Activated CD4-positive, alpha-beta T cell treated with anti-CD3 and anti-CD28 coated beads for 48 hours (primary cell): Measurements from ENCODE around the gene TMEM267.
"Not testable (repeated sequence)": the region's sequence is repeated elsewhere in the genome, so short reads cannot be mapped to it uniquely, and the experiment has no call there.

ENCODE experiments used
- DNase-seq: peaks from one replicate; pipeline ENCODE4 v3.0.0-alpha.2; 2020

The TMEM267 gene

GRCh38 chr5:43441575-43441974 lies 42.1 kb downstream of the TMEM267 start:
- DNase-seq, result not testable (repeated sequence)

DNA sequence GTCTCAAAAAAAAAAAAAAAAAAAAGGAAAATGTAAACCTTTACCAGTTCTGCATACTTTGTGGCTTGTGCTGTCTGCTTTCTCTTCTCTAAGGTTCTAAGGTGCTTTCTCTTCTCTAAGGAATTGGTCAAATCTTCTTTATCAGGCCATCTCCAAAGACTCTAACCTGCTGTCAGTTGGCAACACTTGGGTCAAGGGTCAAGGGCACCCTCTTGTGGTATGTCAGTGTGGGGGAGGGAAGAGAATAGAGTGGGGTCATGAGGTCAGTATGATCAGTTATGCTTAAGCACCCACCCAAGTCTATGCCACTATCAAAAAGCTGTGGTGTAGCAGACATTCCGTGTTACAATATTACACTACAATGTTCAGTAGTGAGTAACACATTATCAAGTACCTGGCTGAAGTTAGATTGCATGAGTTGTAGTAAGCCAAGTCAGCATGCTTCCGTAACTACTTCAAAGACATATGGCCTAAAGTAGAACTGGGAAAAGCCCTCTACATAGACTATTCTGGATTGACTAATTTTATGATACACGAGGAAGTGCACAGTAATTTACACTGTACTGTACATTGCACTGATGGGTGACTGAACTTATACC lies 46.5 kb downstream of the TMEM267 start:
- no peak for DNase-seq

DNA sequence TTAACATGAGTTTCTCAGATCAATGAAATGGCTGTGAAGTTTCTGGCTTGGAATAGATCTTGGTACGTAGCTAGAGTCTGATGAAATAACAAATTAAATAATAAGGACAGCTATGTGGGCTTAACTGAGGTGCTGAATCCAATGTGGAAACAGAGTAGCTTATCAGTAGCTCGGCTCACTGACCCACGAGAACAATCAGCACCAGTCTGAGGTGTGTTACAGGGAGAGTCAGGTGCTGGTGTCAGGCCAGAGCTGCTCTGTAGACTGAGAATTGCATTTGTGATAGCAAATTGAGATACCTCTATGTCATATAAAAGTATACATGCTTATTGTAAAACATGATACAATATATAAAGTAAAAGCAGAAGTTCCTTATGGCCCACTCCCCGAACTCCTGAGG lies 50.3 kb downstream of the TMEM267 start:
- no peak for DNase-seq

- no peak for DNase-seq
These were observed 50.9 kb downstream of the TMEM267 start for GRCh38 chr5:43432486-43433375.

DNA sequence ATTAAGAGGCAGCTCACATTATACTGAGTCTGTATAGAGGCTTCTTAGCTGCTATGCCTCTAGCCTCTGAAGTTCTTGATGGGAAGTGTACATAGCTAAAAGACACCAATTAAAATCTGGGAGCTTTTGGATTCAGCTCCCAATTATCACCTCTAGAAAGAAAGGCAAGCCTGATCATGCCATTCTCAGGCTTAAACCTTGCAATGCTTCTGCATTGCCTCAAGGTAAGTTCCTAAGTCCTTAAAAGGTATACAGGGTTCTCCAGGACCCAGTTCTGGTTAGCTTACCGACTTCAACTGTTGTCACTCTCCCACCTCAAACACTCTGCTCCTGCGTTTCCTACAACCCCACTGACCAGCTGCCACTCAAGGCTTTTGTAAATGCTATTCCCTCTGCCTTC lies 54.0 kb downstream of the TMEM267 start:
- no peak for DNase-seq

DNA sequence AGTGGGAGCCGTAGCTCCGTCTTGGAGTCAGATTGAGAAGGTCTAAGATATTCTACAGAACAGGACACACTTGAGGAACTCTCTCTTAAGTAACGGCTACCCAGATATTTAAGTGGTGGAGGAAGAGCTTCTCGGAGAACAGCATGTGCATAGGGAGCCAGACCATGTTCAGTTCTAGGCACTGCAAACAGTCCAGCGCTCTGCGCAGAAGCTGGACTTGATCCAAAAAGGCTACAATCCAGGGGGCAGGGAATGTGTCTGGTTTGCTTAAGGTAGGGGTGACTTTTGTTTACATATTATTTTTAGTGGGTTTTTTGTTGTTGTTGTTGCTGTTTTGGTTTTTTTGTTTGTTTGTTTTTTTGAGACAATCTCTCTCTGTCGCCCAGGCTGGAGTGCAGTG lies 54.6 kb downstream of the TMEM267 start:
- no peak for DNase-seq

DNA sequence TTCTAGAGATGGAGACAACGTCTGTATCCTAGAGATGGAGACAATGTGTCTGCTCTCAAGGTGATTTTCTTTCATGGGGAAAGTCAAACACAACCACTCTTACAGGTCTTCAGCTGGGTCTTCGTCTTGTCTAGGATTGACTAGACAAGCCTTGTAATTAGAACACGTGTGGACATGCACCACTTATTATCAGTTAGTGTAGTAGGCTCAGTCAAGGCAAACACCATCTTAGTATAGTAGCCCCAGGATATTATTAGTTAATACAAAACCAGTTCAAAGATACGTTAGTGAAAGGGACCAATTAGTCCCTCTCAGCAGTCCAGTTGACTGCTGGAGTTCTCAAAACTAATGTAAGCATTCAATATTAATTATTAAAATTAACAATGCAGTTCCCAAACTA lies 56.4 kb downstream of the TMEM267 start:
- DNase-seq, result no peak

GRCh38 chr5:43425983-43426382 lies 57.7 kb downstream of the TMEM267 start:
- DNase-seq, result no peak

- not testable (repeated sequence) for DNase-seq
These were observed 60.6 kb downstream of the TMEM267 start for GRCh38 chr5:43423086-43423485.

- DNase-seq, result no peak
These were observed 61.5 kb downstream of the TMEM267 start for GRCh38 chr5:43422143-43422542.

- DNase-seq, result no peak
These were observed 62.1 kb downstream of the TMEM267 start for GRCh38 chr5:43421450-43422133.

GRCh38 chr5:43420241-43420640 lies 63.4 kb downstream of the TMEM267 start:
- DNase-seq, result no peak

DNA sequence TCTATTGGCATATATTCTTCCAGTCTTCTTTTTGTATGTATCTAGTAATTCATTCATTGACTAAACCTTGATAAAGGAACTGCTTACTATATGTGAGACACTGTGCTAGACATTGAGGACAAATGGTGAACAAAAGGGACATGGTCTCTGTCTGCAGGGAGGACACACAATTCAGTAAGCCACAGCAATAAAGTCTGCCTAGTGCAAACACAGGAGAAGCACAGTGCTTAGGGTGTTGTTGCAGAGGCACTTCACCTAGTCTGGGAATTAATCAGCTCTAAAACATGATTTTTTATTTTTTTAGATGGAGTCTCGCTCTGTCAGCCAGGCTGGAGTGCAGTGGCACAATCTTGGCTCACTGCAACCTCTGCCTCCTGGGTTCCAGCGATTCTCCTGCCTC lies 65.1 kb downstream of the TMEM267 start:
- no peak for DNase-seq

DNA sequence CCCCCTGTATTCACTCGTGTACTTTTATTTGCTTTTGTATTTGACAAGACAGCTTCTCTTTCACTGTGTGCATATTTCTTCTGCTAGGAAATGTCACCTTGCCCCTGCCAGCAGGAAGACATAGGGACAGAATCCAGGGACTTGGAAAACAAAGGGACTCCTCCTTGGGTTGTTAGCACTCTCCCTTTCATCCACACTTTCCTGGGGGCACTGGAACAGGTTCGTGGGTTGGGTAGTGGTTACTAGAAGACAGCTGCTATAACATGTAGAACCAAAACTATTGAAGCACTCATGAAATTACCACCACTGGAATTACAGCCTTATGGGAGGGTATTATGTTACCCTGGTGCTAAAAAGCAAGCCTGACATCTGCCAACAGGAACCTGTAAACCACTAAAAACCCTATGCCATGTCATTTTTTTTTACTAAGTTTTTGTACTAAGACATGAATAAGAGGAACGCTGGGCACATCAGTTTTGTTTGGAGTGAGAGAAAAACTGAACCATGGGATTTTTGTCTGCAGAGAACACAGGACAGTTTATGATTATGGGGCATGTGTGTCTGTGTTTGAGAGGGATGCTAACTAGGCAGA lies 66.8 kb downstream of the TMEM267 start:
- no peak for DNase-seq

GRCh38 chr5:43415935-43416802 lies 67.5 kb downstream of the TMEM267 start:
- DNase-seq, result no peak

- DNase-seq, result no peak
These were observed 69.7 kb downstream of the TMEM267 start for GRCh38 chr5:43413966-43414365.

DNA sequence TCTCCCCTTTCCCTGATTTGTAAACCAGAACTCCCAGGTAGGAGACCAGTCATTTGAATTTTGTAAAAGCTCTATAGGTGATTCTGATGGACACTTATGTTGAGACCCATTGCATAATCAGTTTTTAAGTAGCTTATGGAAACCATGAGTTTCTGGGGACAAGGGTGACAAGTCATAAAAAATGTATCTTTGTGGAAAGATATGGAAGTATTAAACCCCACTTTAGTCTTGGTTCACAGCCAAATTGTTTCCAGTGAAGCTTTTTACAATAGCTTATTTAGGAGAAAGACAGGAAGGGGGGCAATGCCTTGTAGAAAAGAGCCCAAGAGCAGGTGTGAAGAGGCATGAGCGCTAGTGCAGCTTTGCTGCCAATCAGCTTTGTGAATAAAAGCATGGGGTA lies 71.0 kb downstream of the TMEM267 start:
- DNase-seq, result no peak

DNA sequence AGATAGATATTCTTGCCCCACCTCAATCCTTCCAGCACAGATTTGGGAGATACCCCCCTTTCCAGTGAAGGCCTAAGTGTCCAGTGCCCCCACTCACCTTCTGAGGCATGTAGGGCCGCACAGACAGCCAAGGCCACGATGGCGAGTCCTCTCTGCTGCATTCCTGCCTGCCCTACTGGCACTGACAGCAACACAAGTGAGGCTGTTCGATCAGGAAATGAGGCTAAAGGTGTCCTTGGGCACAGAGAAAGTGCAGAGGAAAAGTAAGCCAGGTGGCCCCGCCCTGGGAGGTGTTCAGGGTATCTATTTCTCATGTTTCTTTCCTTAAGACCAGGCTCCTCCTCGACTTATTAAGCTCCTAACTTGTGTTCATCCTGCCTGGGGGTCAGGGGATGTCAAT lies 71.5 kb downstream of the TMEM267 start, which contains the start of gene CCL28:
CCL28 (minus strand) TSS at position 236 of the 400 bp plus-strand sequence; CDS start at position 161, 75 bp downstream.
- no peak for DNase-seq

- DNase-seq, result no peak
These were observed 72.2 kb downstream of the TMEM267 start for GRCh38 chr5:43411495-43411894.

DNA sequence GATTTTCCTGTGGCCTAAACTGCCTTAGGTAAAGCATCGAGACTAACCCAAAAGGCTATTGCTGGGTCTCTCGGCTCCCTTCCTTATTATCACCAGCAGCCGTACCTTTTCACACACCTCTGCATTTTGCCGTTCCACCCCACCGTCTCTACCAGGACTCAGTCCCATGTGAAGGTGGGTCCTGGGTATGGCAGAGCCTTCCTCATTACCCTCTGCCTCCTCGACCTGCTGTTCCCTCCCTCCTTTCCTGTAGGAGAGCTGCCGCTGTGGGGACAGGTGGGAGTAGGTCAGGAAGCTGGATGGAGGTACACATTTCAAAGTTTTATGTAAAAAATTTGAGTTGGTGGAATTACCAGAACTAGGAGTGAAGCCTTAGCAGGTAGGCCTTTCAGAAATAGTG lies 73.3 kb downstream of the TMEM267 start:
- DNase-seq, result no peak

DNA sequence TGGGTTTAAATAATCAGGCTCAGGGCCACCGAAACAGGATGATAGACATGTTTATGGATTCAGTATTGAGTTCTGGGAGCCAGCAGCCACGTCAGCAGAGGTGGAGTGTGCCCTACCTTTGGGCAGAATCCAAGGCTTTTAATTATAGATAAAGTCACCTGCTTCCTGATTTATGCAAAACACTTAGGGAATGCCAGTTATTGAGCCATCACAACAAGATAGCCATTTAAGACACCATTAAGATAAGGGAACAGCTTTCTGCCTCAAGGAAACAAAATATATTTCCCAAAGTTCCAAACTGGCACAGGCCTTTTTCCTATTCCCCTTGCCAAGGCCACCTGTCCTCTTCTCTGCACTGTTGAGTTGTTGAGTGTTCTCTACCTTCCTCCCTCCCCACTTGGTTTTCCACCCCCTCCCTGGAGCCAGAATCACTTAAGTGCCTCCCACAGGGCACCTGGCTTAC lies 73.8 kb downstream of the TMEM267 start:
- no peak for DNase-seq

DNA sequence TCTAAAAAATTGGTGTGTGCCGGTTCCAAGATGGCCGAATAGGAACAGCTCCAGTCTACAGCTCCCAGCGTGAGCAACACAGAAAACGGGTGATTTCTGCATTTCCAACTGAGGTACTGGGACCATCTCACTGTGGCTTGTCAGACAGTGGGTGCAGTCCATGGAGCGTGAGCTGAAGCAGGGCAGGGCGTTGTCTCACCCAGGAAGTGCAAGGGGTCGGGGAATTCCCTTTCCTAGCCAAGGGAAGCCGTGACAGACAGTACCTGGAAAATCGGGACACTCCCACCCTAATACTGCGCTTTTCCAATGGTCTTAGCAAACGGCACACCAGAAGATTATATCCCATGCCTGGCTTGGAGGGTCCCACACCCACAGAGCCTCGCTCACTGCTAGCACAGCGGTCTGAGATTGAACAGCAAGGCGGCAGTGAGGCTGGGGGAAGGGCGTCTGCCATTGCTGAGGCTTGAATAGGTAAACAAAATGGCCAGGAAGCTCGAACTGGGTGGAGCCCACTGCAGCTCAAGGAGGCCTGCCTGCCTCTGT lies 81.1 kb downstream of the TMEM267 start:
- DNase-seq, result not testable (repeated sequence)
